ENCODE measurements around the gene USP21. TPM values are rescaled to one million over a fixed set of nuclear protein-coding genes. Genes with fewer than 3 reads are reported as not detected.

USP21 gene
- total RNA-seq, 1 donor from 2014 or later = 16.5 TPM

- DNase-seq (ENCODE audit: low spot score) = peak; percentile 97
Observed at GRCh38 chr1:161132410-161133219, 26.7 kb upstream of the USP21 start, which contains the start of gene DEDD. Gene DEDD (minus strand): TSS chr1:161132667. CDS start chr1:161124462, 8,205 bp downstream.

GRCh38 chr1:161133220-161133740, 26.0 kb upstream of the USP21 start:
- no peak for DNase-seq (ENCODE audit: low spot score)

GRCh38 chr1:161137881-161138280, 21.4 kb upstream of the USP21 start:
- no peak for DNase-seq (ENCODE audit: low spot score)

GRCh38 chr1:161138431-161138830, 20.9 kb upstream of the USP21 start:
- no peak for DNase-seq (ENCODE audit: low spot score)

- no peak for DNase-seq (ENCODE audit: low spot score)
Observed at GRCh38 chr1:161139766-161140165, 19.5 kb upstream of the USP21 start.

- DNase-seq (ENCODE audit: low spot score) = no peak
Observed at GRCh38 chr1:161140755-161141400, 18.4 kb upstream of the USP21 start.

- DNase-seq (ENCODE audit: low spot score) = no peak
Observed at GRCh38 chr1:161145832-161146231, 13.5 kb upstream of the USP21 start.

GRCh38 chr1:161153176-161153575, 6.1 kb upstream of the USP21 start:
- DNase-seq (ENCODE audit: low spot score) = no peak

- DNase-seq (ENCODE audit: low spot score) = no peak
Observed at GRCh38 chr1:161153682-161154337, 5.5 kb upstream of the USP21 start, which contains the start of gene UFC1. Gene UFC1 (plus strand): TSS chr1:161153978. CDS start chr1:161153998, 20 bp downstream.

GRCh38 chr1:161157867-161158266, 1.4 kb upstream of the USP21 start:
- DNase-seq (ENCODE audit: low spot score) = no peak

- DNase-seq (ENCODE audit: low spot score) = no peak
Observed at GRCh38 chr1:161158316-161159010, 837 bp upstream of the USP21 start.

- no peak for DNase-seq (ENCODE audit: low spot score)
Observed at GRCh38 chr1:161159913-161160243, 578 bp downstream of the USP21 start.

- DNase-seq (ENCODE audit: low spot score) = no peak
Observed at GRCh38 chr1:161160671-161161145, 1.4 kb downstream of the USP21 start.

- DNase-seq (ENCODE audit: low spot score) = no peak
Observed at GRCh38 chr1:161161652-161162051, 2.4 kb downstream of the USP21 start.

- DNase-seq (ENCODE audit: low spot score) = peak; percentile 64
Observed at GRCh38 chr1:161162052-161162451, 2.8 kb downstream of the USP21 start.

GRCh38 chr1:161162806-161163205, 3.5 kb downstream of the USP21 start:
- peak; percentile 69 for DNase-seq (ENCODE audit: low spot score)

GRCh38 chr1:161163793-161164192, 4.5 kb downstream of the USP21 start:
- DNase-seq (ENCODE audit: low spot score) = no peak

GRCh38 chr1:161164901-161165610, 5.8 kb downstream of the USP21 start:
- DNase-seq (ENCODE audit: low spot score) = no peak

GRCh38 chr1:161165742-161166668, 6.7 kb downstream of the USP21 start, which contains the start of gene PPOX:
Gene PPOX (plus strand): TSS chr1:161166426. CDS start chr1:161166848, 422 bp downstream.
- peak; percentile 97 for DNase-seq (ENCODE audit: low spot score)

Data from mesenteric fat pad (tissue), 1 donor.